Measurements from ENCODE around the gene KIAA0319L.

GRCh38 chr1:35477870-35478269 lies 79.3 kb downstream of the KIAA0319L start:
- TF ChIP-seq SMAD3 (CRISPR knock-in tag; IDR thresholded peaks at IDR 0.05; ENCODE audit: borderline replicate concordance), result no peak
- TF ChIP-seq ZNF317 (CRISPR knock-in tag; IDR thresholded peaks at IDR 0.05; ENCODE audit: borderline replicate concordance, low read depth), result no peak
- no peak for TF ChIP-seq USF2 (CRISPR knock-in tag; IDR thresholded peaks at IDR 0.05)
- TF ChIP-seq ZNF532 (CRISPR knock-in tag; IDR thresholded peaks at IDR 0.05; ENCODE audit: borderline replicate concordance), result no peak
- TF ChIP-seq CTCF (IDR thresholded peaks at IDR 0.05), result no peak
- no peak for TF ChIP-seq FOXP1 (CRISPR knock-in tag; IDR thresholded peaks at IDR 0.05; ENCODE audit: borderline replicate concordance)
- TF ChIP-seq ELF4 (CRISPR knock-in tag; IDR thresholded peaks at IDR 0.05; ENCODE audit: low read depth), result no peak
- TF ChIP-seq CREM (CRISPR knock-in tag; IDR thresholded peaks at IDR 0.05), result no peak
- no peak for TF ChIP-seq ZNF138 (CRISPR knock-in tag; conservative IDR thresholded peaks at IDR 0.05)
- no peak for TF ChIP-seq ATF6 (CRISPR knock-in tag; IDR thresholded peaks at IDR 0.05)
- TF ChIP-seq NFYB (CRISPR knock-in tag; conservative IDR thresholded peaks at IDR 0.05; ENCODE audit: low read depth), result no peak
